ENCODE measurements around the gene CAMK2D. TPM values are rescaled to one million over a fixed set of nuclear protein-coding genes. Genes with fewer than 3 reads are reported as not detected.
A peak's percentile ranks its signal among the peaks of the same experiment; 100 is the strongest.

CAMK2D gene
- total RNA-seq, 2 experiments from 2014 or later = 29.9 to 32.9 TPM

DNA sequence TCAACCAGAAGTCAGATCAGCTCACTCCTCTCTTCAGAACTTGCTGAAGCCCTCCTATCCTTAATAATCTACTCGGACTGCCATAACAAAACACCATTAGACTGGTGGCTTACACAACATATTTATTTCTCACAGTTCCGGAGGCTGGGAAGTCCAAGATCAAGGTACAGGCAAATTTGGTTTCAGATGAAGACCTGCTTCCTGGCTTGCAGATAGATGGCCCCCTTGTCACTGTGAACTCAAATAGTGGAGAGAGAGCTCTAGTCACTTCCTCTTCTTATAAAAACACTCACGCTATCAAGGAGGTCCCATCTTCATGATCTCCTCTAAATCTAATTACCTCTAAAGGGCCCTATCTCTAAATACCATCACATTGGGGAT, 125.1 kb downstream of the CAMK2D start:
- peak overlapping the region; percentile 80 for H3K27ac Mint-ChIP-seq
- H3K4me1 Mint-ChIP-seq (ENCODE audit: low read depth) = peaks cover 55% of the 10 kb centered on the region
- H3K4me3 ChIP-seq (ENCODE audit: low read length) = no peak overlapping the region
- CTCF ChIA-PET = interaction anchor here (1.0 to 2.4 kb wide), 4 partner anchors 8 to 89 kb away, joined by 3 to 15 read pairs (median 4); no protein-coding TSS in a partner anchor
- no peaks in the 10 kb centered on the region for H3K36me3 Mint-ChIP-seq (ENCODE audit: low read depth)
- POLR2A ChIA-PET = interaction anchor here (0.7 to 1.9 kb wide), 8 partner anchors 8 to 264 kb away, joined by 3 to 7 read pairs (median 4); no protein-coding TSS in a partner anchor
- no peaks in the 10 kb centered on the region for H3K9me3 Mint-ChIP-seq
- peak in 6 of 14 experiments; percentile 11 to 75 (median 43) for DNase-seq
- no peaks in the 10 kb centered on the region for H3K27me3 ChIP-seq (ENCODE audit: control insufficient read depth in 1 of 2, insufficient read depth in 2 of 2, low read length in 2 of 2)
- H3K9me3 ChIP-seq (ENCODE audit: control insufficient read depth in 1 of 2, insufficient read depth in 1 of 2, low read length in 2 of 2) = no peaks in the 10 kb centered on the region
- peak overlapping the region; percentile 39 for H3K4me3 Mint-ChIP-seq
- H3K27ac ChIP-seq (ENCODE audit: low read depth in 1 of 2, low read length in 2 of 2) = peak overlapping the region in 1 of 2 donors; percentile 33
- H3K4me1 ChIP-seq (ENCODE audit: insufficient read depth, low read length) = peaks cover 22% of the 10 kb centered on the region
- H3K36me3 ChIP-seq (ENCODE audit: insufficient read depth, low read length) = no peaks in the 10 kb centered on the region
- intact Hi-C loops (cut with DNase I, micrococcal nuclease) = loop anchor here (2.0 to 10.0 kb wide), 5 partner anchors 46 to 268 kb away; partner anchors contain the start of gene CAMK2D (in 1 of the 2)
- ATAC-seq (ENCODE audit: poor library complexity) = peak; percentile 76
- TF ChIP-seq, protein P1, sequence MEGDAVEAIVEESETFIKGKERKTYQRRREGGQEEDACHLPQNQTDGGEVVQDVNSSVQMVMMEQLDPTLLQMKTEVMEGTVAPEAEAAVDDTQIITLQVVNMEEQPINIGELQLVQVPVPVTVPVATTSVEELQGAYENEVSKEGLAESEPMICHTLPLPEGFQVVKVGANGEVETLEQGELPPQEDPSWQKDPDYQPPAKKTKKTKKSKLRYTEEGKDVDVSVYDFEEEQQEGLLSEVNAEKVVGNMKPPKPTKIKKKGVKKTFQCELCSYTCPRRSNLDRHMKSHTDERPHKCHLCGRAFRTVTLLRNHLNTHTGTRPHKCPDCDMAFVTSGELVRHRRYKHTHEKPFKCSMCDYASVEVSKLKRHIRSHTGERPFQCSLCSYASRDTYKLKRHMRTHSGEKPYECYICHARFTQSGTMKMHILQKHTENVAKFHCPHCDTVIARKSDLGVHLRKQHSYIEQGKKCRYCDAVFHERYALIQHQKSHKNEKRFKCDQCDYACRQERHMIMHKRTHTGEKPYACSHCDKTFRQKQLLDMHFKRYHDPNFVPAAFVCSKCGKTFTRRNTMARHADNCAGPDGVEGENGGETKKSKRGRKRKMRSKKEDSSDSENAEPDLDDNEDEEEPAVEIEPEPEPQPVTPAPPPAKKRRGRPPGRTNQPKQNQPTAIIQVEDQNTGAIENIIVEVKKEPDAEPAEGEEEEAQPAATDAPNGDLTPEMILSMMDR (IDR thresholded peaks at IDR 0.05) = peak; percentile 28
- no peaks in the 10 kb centered on the region for H3K27me3 Mint-ChIP-seq

DNA sequence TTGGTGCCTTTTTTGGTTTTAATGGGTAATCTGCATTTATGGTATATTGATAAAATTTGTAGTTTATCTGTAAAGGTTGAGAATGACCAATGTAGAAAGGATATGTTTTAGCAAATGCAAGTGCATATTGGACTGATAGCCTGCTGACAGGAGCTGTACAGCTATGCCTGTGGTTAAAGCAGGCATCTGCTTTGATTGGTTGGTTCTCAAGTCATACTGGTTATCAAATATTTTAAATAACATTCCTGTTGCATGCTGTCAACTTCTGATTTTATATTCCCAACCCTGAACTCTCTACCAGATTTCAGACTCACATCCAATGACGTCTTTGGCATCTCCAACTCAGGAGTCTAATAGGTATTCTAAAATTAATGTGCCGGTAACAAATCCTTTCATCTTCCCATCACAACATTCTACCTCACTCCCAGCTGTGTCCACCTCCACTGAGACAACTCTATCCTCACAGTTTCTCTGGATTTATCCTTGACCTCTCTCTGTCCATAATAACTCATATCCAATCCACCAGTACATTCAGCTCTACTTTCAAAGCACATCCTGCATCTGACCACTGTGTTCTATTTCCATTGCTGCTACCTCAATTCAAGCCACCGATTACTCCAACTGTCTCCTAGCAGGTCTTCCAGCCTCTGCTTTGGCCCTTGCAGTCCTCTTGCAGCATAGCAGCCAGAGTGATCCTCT, 125.7 kb downstream of the CAMK2D start:
- Mint-ChIP-seq H3K9me3 (no peaks in the 10 kb centered on the region), H3K4me1 (ENCODE audit: low read depth) (peaks cover 55% of the 10 kb centered on the region), H3K27ac (peak overlapping the region; percentile 80), H3K4me3 (no peak overlapping the region), H3K36me3 (ENCODE audit: low read depth) (no peaks in the 10 kb centered on the region), H3K27me3 (no peaks in the 10 kb centered on the region)
- ChIA-PET CTCF (interaction anchor here (1.4 to 2.4 kb wide), 2 partner anchors 68 to 88 kb away, joined by 3 to 15 read pairs; no protein-coding TSS in a partner anchor), POLR2A (interaction anchor here (1.3 to 1.9 kb wide), 5 partner anchors 9 to 125 kb away, joined by 3 to 7 read pairs (median 3); no protein-coding TSS in a partner anchor)
- no peaks in the 10 kb centered on the region for H3K27me3 ChIP-seq (ENCODE audit: control insufficient read depth in 1 of 2, insufficient read depth in 2 of 2, low read length in 2 of 2)
- H3K27ac ChIP-seq (ENCODE audit: low read depth in 1 of 2, low read length in 2 of 2) = no peak overlapping the region
- no peaks in the 10 kb centered on the region for H3K36me3 ChIP-seq (ENCODE audit: insufficient read depth, low read length)
- ATAC-seq (ENCODE audit: poor library complexity) (no peak), DNase-seq (no peak)
- intact Hi-C loops (cut with DNase I, micrococcal nuclease) = loop anchor here (2.0 to 10.0 kb wide), 5 partner anchors 46 to 269 kb away; partner anchors contain the start of gene CAMK2D (in 1 of the 2)
- TF ChIP-seq, protein P1 (IDR thresholded peaks at IDR 0.05) = no peak
- H3K4me1 ChIP-seq (ENCODE audit: insufficient read depth, low read length) = peaks cover 22% of the 10 kb centered on the region
- H3K4me3 ChIP-seq (ENCODE audit: low read length) = no peak overlapping the region
- H3K9me3 ChIP-seq (ENCODE audit: control insufficient read depth in 1 of 2, insufficient read depth in 1 of 2, low read length in 2 of 2) = no peaks in the 10 kb centered on the region

DNA sequence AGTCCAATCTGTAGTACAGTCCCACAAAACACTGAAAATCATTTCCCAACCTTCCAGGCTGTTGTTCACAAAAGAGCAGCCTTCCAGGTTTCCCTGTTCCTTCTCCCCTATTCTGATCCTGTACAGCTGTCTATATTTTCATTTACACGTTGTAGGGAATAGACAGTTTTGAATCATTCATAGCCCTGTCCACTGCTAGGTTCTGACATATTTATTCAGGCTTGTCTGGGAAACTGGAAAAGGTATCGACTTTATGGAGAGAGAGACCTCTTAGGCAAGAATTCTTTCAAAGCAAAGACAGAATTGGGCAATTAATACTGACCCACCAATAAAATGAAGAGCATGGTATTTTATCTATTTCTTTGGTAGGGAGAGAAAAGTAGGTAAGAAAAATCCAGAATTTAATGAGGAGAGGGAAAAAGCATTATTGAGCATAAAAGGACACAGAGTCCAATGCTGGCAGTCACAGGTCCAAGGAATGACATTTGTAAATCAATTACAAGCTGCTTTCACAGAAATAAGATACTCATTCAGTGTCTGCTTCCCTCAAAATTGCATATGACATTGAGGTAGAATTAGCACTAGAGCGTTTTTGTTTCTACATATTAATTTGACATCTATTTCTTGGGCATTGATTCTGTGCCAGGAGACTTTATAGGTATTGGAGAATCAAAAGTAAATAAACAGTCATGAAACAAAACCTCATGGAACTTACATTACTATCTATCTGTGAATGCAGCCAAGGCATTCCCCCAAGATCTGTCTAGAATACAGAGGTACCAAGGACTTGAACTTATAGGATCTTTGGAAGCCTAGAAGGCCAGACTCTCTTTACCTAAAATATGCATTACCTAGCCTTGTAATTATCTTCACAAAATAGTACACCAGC, 127.2 kb downstream of the CAMK2D start:
- Histone ChIP-seq H3K4me1 (ENCODE audit: insufficient read depth, low read length) (peaks cover 20% of the 10 kb centered on the region), H3K27me3 (ENCODE audit: control insufficient read depth in 1 of 2, insufficient read depth in 2 of 2, low read length in 2 of 2) (no peaks in the 10 kb centered on the region), H3K27ac (ENCODE audit: low read depth in 1 of 2, low read length in 2 of 2) (no peak overlapping the region), H3K4me3 (ENCODE audit: low read length) (no peak overlapping the region), H3K36me3 (ENCODE audit: insufficient read depth, low read length) (no peaks in the 10 kb centered on the region), H3K9me3 (ENCODE audit: control insufficient read depth in 1 of 2, insufficient read depth in 1 of 2, low read length in 2 of 2) (no peaks in the 10 kb centered on the region)
- ChIA-PET POLR2A (no interaction called here), CTCF (interaction anchor here (0.9 kb wide), 1 partner anchor 35 kb away, joined by 3 read pairs; no protein-coding TSS in a partner anchor)
- no peak for DNase-seq
- Mint-ChIP-seq H3K36me3 (ENCODE audit: low read depth) (no peaks in the 10 kb centered on the region), H3K27ac (no peak overlapping the region), H3K27me3 (no peaks in the 10 kb centered on the region), H3K4me3 (no peak overlapping the region), H3K9me3 (no peaks in the 10 kb centered on the region), H3K4me1 (ENCODE audit: low read depth) (peaks cover 54% of the 10 kb centered on the region)
- no peak for ATAC-seq (ENCODE audit: poor library complexity)
- TF ChIP-seq, protein P1 (IDR thresholded peaks at IDR 0.05) = no peak
- intact Hi-C loops (cut with DNase I, micrococcal nuclease) = loop anchor here in 1 of 2 experiments (10.0 kb wide), 1 partner anchor 270 kb away; no protein-coding TSS in a partner anchor

Data from CD4-positive, alpha-beta T cell (primary cell).